NCI-H2227 (cell line): ENCODE data around the gene JAZF1.
A peak's percentile ranks its signal among the peaks of the same experiment; 100 is the strongest.

ENCODE experiments used
- DNase-seq: peaks from one replicate; lab custom pipeline; 2025; ENCODE audit not compliant: unreplicated experiment; lab: John Stamatoyannopoulos, UW

JAZF1 gene

DNA sequence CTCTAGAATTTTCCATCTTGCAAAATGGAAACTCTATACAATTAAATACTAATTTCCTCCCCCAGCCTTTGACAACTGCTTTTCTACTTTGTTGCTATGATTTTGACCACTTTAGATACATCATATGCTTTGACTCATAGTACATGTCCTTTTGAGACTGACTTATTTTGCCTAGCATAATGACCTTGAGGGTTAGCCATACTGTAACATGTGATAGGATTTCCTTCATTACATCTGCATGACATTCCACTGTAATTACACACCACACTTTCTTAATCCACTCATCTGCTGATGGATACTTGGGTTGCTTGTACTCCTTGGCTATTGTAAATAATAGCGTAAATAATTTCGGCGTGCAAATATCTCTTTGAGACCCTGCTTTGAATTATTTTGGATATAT, 127.7 kb downstream of the JAZF1 start:
- DNase-seq, result no peak

DNA sequence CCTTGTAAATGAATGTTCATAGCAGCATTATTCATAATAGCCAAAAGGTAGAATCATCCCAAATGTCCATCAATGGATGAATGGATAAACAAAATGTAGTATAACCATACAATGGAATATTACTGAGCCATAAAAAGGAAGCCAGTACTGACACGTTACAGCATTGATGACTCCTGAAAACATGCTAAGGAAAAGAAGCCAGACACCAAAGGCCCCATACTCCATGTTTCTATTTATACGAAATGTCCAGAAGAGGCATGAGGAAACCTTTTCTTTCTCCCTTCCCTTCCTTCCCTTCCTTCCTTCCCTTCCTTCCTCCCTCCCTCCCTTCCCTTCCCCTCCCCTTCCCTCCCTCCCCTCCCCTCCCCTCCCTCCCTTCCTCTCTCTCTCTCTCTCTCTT, 131.9 kb downstream of the JAZF1 start:
- no peak for DNase-seq

DNA sequence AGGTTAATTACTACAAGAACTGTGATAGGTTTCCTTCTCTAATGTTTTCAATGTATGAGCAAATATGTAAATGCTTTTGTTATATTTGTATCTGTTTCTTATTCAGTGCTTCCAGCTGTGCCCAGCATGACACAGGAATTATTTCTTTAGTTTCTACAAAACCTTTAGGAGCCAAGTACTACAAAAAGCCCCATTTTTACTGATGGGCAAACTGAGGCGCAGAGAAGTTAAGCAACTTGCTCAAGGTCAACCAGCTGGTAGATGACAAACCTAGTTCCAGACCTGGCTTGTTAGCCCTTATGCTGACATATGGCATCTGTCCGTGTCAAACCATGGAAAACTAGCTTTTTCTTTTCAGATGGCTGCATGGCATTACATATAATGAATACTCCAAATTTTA, 134.6 kb downstream of the JAZF1 start:
- no peak for DNase-seq

DNA sequence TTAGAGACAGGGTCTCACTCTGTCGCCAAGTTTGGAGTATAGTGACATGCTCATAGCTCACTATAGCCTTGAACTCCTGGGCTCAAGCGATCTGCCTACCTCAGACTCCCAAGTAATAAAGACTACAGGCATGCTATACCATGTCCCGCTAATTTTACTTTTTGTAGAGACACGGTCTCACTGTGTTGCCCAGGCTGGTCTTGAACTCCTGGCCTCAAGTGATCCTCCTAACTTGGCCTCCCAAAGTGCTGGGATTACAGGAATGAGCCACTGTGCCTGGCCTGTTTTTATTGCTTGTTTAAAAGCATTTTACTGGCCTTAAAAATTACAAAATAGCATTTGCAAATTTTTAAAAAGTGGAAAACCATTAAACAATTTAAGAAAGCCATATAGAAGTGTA, 135.0 kb downstream of the JAZF1 start:
- no peak for DNase-seq

DNA sequence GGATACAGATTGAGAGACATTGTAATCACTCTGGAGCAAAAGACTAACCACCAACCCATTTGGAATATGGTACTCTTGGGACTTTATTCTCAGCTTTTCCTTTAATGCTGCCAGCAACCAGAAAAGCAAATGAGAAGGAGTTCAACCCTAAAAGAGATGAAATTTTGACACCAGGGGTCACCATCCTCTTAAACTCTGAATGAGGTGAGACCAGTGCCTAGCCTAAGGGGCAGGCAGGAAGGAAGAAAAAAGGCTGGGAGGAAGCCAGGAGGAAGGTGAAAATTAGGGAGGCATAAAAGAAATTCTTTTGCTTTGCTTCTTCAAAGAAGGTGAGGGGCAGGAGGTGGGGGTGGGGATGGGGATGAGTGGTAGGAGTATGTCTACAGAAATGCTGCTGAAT, 135.8 kb downstream of the JAZF1 start:
- DNase-seq, result no peak

DNA sequence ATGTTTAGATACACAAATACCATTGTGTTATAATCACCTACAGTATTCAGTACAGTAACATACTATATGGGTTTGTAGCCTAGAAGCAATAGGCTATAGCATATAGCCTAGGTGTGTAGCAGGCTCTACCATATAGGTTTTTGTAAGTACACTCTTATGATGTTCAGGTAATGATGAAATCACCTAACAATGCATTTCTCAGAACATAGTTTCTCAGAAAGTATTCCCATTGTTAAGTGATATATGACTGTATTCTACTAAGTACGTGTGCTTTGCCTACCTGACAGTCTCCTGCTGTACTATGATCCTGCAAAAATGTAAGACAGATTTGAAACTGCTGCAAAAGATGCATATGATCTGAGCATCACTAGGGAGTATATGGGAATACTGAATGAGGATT, 137.9 kb downstream of the JAZF1 start:
- no peak for DNase-seq

DNA sequence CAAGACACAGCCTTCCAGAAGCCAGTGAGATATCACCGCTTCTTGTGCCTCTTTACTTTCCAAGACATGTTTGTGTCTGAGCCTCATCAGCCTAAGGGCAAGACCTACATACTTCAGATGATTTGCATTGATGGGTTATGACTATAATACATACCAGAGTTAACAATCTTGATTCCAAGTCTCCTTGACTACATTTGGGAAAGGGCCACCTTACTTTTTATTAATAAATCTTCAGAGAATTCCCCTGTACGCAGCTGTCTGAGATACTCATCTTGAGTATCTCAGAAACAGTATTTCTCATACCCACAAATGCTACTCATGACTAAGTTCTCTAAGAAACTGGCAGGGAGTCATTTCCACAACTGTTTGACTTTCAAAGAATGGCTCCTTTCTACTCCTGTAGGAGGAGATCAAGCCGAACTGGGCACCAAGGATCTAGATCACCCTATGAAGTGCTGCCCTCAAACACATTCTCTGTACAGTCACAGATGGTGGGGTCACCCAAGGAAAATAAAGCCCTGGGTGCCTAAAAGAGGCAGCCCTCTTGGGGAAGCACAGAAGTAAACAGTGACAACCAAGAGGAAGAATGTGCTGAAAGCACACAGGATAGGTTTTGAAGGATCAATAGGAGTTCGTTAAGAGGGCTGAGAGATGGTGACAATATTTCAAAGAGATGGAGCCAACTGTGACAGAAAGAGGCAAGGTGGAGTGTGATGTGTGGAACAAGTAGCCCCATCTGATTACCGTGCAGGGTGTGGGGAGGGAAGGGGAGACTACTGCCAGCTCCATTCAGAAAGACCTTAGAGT, 138.9 kb downstream of the JAZF1 start:
- DNase-seq, result no peak

DNA sequence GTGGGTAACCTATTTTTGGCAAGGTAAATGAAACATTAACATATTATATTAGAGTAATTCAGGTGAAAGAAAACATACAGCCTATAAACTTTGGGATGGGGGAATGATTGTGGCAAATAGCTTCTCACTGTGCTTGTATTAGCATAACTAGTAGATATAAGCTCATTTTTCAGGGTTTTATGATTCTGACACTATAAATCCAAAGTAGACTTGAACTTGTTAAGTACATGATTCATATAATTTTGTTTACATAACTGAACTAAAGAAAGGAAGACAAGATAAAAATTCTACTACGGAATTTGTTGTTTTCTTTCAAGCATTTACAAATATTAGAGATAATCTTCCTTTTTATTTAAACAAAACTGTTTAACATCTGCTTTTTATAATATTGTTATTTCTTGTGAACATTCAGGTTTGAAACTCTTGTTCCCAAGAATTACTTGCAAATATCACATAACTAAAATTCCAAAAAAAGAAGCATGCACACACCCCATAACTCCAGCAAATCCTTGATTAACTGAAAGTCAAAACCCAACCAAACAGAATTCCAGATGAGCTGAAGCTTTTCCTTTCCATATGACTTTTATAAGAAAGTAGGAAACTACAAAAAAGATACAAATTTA, 142.3 kb downstream of the JAZF1 start:
- no peak for DNase-seq

DNA sequence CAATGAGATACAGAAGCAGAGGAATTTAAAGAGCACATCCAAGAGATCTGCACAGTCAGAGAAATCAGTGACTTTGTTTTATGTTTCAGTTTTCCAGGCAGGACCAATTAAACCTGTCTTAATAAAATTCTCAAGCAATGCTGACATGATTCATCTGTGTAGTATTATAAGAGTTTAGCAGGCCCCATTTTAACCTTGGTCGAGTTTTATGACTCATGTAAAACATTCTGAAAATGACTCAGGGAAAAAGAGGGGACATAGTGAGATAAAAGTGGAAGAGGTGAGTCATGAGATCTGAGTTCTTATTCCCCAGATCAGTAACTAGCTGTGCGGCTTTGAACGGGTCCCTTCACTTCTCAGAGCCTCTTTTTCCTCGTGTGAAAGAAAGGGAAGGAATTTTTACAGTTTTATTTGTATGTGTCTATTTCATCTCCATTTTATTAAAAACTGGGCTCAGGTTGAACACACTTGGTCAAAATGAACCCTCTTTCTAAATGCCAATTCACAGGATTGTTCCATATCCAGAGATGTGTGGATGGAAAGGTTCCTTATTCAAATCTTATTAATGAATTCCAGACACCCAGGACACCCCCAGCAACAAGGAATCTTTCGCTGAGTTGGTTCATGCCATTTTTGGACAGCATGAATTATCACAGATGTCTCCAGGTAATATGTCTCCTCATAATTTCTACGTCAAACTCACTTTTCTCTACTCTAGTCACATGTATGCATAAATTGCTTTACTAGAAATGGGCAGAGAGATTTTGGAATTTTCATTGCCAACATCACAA, 143.2 kb downstream of the JAZF1 start:
- no peak for DNase-seq

DNA sequence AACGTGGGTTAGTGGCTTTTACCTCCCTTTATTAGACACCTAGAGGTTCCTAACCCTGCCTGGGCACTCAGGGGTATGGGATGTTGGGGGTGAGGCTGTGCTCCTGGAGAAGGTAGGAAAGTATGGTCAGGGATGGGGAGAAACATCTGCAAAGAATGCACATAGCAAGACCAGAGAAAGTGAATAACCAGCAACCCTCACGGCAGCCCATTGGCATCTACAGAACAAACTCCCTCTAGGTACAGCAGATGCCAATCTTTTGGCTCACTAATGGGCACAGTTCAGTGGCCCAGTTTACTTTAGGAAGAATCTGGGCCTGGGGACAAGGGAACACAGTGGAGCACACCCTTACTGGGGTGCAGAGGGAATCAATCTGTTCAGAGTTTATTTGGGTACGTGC, 143.9 kb downstream of the JAZF1 start:
- DNase-seq, result no peak

DNA sequence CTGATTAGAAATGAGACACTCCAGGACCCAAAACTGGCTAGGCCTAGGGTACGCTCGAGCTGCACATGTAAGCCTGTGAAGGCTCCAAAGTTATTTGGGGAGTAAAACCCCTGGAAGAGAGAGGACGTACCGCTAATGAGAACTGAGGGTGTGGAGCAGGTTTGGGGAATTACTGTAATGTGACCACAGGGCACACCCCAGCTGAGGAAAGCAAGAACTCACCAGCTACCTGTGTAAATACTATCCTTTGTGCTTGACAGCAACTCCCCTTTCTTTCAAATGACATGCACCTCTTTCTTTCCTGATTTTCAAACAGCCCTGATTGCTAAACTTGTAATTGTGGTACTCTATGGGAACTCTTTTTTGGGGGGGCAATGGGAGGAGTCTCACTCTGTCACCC, 147.2 kb downstream of the JAZF1 start:
- no peak for DNase-seq

DNA sequence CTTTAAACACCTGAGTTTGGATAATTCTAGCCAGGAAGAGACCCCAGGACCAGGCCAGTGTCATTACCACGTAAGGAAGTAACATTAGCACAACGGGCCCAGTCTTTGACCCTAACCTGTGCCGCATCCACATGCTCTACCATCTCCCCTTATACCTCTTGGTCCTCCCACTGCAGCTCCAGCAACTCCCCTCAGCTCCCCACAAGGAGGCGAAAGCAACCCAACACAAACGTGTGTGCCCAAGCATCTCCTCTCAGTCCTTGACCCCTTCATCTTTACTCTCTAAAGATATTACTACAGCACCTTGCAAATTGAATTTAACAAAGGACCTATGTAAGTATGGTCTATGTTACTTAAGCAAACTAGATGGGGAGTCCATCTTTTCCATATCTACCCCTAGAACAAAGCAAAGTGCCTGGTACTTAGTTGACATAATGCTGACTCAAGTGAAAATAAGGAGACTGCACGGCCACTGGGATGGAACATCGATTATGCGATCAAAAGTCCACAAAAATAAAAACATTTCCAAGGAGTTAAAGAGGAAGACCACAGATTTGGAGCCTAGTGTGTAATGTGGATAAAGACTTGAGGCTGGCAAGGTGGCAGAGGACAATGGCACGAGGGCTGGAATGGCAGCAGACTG, 147.7 kb downstream of the JAZF1 start:
- DNase-seq, result no peak

DNA sequence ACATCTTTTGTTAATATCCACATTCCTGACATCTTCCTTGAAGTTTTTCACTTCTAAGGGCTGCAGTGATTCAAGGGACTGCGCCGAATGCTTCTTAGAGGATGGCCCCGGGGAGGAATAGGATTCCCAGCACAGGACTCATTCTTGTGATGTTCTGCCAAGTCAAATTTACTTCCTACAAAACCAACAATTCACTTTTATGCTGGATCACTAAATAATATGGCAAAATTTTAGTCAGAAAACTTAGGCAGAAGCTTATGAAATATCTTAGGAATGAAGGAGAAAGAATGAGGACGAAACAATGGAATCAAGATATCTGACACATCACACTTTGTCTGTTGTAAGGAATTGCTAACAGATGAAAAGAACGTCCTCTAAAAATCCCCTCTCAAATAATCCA, 151.5 kb downstream of the JAZF1 start:
- DNase-seq, result no peak

DNA sequence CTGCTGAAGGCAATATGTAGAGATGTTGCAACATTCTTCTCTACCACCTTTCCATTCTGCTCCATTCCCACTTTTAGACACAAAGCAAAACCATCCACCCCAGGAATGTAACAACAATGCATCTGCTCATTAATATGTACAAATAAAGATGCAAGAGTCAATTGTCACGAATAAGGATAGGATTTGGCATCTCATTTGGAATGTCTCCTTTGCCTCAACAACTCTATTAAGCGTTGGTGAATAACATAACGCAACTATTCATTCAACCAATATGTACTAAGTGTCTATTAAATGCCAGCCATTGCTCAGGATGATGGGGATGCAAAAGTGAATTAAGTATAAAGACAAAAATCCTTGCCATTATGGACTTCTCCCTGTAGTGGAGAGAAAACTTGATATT, 152.1 kb downstream of the JAZF1 start:
- no peak for DNase-seq

DNA sequence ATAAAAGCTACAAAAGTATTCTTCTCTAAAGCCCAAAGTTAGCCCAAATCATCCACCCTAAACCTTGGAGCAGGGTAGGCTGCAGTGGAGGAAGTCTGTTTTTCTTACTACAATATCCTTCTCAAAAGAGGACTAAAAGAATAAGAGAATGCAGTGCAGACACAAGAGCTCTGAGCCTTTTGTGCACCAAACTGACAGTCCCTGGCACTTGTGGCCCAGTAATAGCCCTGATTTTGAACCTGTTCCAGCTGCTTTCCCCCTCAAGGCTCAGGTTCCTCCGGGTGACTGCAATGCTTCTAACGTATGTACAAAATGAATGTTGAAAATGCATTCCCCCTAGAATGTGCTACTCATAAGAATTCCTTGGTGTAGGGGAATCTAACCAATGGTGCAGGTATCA, 154.4 kb downstream of the JAZF1 start:
- no peak for DNase-seq

DNA sequence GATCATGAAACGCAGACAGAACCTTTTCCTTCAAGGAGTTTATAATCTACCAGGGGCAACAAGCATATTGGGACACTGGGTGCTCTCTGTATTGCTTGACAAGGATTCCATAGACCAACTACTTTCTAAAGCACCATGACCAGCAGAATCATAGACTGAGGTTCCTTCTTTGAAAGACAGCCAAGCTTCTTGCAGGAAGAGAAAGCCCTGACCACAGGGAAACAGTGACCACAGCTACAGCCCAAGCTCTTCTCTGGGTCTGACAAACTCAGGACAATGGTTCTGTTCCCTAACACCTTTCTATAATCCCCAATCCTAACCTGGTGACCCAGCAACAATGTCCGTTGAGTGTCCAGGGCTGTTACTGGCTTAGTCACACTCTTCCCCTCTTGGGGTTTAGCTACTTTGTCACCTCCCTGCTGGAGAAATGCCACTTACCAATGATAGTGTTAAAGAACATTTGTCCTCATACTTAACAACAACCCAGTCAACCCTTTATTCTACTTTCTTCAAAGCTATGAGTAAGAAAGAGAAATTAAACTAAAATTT, 155.7 kb downstream of the JAZF1 start:
- no peak for DNase-seq

DNA sequence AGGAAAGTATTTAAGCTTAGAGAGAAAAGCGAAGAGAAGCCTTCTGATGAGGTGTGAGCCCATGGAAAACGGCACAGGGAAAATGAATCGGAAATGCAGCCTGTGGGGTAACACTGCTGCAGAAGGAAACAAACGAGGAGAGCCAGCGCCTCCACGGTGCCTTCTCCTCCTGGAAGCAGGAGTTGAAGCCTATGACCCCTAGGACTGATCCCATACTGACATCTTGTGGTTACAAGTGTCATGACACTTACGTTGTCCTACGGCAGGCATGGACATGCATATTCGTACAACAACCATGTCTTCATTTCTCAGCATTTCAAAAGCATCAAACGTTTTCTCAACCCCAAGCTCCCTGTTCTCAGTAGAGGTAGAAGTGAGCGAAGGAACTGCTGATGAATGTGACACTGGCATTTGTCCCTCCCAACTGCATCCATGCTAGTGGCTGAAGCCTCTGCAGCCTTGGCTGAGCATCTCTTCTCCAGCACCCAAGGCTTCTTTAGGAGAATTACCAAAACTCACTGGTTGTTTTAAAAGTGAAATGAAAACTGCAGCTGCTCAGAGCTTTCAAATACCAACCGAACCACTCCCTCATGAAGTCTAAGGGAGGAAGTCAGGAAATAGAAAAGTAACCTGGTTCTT, 160.2 kb downstream of the JAZF1 start:
- peak; percentile 75 for DNase-seq

DNA sequence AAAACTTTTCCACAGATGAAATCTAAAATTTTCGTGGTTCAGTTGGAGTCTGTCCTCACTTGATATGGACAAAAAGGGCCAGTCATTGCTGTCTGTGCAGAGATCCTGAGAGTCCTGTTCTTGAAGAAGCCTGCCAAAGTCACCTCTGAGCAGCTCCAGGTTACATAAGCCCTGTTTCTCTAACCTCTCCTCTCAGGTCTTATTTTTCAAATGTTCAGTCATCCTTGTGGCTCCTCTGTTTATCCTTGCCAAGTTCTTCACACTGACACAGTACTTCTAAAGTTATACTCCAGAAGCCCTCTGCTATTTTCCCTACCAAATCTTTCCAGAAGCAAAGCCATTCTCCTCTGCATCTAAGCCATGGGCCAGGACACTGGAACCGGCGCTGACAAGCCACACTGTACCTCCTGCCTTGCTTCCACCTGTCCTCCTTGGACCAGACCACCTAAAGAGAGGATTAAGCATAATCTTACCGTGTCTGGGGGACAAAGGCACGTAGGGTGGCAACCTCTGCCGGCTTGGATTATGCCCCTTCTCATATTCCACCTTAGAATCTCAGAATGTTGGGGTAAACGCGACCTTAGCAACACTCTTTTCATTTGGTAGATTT, 161.6 kb downstream of the JAZF1 start:
- no peak for DNase-seq

DNA sequence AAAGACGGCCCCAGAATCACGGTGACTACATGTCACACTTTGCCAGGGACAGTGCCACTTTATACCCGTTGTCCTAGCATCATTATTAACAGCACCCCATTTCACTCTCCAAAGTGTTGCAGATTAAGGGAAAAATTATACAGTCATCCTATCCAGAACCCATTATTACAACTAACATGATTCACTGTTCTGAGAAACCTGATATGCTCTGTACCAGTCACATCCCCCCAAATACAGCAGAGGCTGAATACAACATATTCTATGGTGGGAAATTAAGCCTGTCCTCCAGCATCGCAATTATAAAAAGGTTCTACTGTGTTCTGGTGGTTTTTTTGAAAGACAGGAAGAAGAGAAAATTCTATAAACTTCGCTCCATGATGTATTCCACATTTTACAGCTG, 162.1 kb downstream of the JAZF1 start:
- no peak for DNase-seq

DNA sequence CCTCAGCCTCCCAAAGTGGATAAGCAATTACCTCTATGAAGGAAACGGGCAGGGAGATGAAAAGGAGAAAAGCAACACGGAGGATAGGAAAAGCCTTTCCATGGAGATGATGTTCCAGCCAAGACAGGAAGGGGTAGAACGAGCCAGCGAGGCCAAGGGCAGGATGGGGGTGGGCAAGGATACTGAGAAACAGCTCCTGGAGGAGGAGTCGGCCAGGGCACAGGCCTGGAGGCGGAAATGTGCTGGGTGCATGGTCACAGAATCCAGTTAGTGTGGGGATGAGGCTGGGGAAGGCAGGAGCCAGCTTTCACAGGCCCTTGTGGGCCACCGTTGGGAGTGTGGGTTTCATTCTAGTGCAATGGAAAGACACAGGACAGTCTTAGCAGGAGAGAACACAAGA, 162.6 kb downstream of the JAZF1 start:
- no peak for DNase-seq
